Measurements from ENCODE around the gene MRAP. TPM values are rescaled to one million over a fixed set of nuclear protein-coding genes. Genes with fewer than 3 reads are reported as not detected.

Gene MRAP
- total RNA-seq: not detected

DNA sequence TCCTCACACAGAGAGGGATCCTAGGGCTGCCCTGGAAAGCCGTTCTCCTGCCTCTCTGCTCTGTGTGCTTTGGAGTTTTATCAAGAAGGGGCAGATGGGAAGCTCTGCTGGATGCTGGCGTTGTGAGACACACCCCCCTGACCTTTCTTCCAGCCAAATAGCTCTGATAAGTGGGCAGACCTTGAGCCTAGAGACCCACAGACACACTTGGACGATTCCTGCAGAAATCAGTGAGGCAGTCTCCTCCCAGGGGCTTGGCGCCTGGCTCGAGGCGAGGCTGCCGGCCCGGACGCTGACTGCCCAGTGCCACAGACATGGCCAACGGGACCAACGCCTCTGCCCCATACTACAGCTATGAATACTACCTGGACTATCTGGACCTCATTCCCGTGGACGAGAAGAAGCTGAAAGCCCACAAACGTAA is at the start of gene MRAP:
Gene MRAP (plus strand): TSS at position 198 of the 424 bp plus-strand sequence. CDS start 117 bp downstream, at position 315.

DNA sequence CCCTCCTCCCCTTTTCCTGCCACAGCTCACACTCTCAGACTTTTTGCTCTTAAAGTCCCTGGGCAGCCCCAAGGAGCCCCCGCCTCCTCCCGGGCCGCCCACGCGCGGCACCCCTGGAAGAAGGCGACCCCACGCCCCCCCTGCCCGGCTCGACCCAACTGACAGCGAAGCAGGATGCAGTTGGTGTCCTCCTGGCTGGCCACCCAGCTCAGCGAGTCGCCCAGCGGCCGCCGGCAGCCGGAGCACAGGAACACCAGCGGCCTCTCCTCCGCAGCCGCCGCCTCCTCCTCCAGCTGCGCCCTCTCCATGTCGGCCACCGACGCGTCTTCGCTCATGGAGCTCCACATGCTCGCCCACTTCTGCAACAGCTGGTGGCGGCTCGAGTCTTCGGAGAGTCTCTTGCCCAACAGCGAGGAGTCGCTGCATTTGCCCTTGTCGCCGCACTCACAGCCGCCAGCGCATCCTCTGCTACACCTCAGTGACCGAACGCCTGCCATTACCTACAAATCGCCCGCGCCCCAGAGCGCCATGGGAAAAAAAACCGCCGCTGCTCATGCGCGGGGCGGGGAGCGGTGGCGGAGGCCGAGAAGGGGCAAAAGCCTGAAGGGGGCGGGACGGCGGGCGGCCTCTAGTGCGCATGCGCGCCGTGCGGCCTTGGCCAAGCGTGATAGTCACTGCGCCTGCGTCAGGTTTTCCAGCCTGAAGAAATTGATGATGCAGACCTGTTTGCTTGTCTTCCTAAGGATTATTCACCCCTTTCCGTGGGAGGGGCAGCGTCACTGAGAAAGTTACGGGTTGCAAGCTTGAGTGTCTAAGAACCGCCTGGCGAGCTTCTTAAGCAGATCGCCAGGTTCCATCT is 19.9 kb upstream of the MRAP start, which contains the start of gene MIS18A:
Gene MIS18A (minus strand): TSS at position 532 of the 859 bp plus-strand sequence. CDS start 35 bp downstream, at position 497.

Other genes with a start within 250 kb of the MRAP start
- 13.2 TPM for gene MIS18A, start 19.8 kb upstream of the MRAP start, total RNA-seq
- 17.9 TPM for gene URB1, start 94.2 kb downstream of the MRAP start, total RNA-seq
- gene EVA1C, start 113.9 kb downstream of the MRAP start, total RNA-seq: 6.5 TPM

All from camera-type eye (tissue), 1 donor.